H9 (cell line): Measurements from ENCODE around the gene CMPK2. TPM values are rescaled to one million over a fixed set of nuclear protein-coding genes. Genes with fewer than 3 reads are reported as not detected.

ENCODE experiments used
- DNase-seq: peaks from one replicate; pipeline ENCODE4 v3.0.0-alpha.2; 2017
- H2AFZ ChIP-seq: one replicate; pipeline ENCODE4 v1.6.1; 2013; ENCODE audit warnings: mild to moderate bottlenecking, low read length, control low read depth, moderate library complexity
- H2AK5ac ChIP-seq: 2 replicates; pipeline ENCODE4 v1.6.1; 2013; ENCODE audit warnings: low read length, control low read depth, mixed read lengths; ENCODE audit not compliant: insufficient read length
- H2BK120ac ChIP-seq: one replicate; pipeline ENCODE4 v1.6.1; 2013; ENCODE audit warnings: low read depth, mild to moderate bottlenecking, low read length, control low read depth, inconsistent platforms; ENCODE audit not compliant: poor library complexity, severe bottlenecking
- H2BK12ac ChIP-seq: 2 replicates; pipeline ENCODE4 v1.6.1; 2013; ENCODE audit warnings: low read length, control low read depth, mixed read lengths, low read depth; ENCODE audit not compliant: insufficient read length
- H2BK15ac ChIP-seq: 2 replicates; pipeline ENCODE4 v1.6.1; 2013; ENCODE audit warnings: low read depth, low read length, control low read depth
- H2BK20ac ChIP-seq: one replicate; pipeline ENCODE4 v1.6.1; 2013; ENCODE audit warnings: low read depth, mild to moderate bottlenecking, low read length, control low read depth, inconsistent platforms; ENCODE audit not compliant: poor library complexity, severe bottlenecking
- H2BK5ac ChIP-seq: 2 replicates; pipeline ENCODE4 v1.6.1; 2013; ENCODE audit warnings: low read length, control low read depth, mixed read lengths; ENCODE audit not compliant: insufficient read length
- H3K14ac ChIP-seq: 2 replicates; pipeline ENCODE4 v1.6.1; 2013; ENCODE audit warnings: low read length, control low read depth; ENCODE audit not compliant: insufficient read depth
- H3K18ac ChIP-seq: 2 replicates; pipeline ENCODE4 v1.6.1; 2013; ENCODE audit warnings: low read depth, mild to moderate bottlenecking, mixed read lengths, low read length, control low read depth; ENCODE audit not compliant: insufficient read length
- H3K23ac ChIP-seq: 2 replicates; pipeline ENCODE4 v1.6.1; 2013; ENCODE audit warnings: low read length, control low read depth, mixed read lengths, low read depth; ENCODE audit not compliant: insufficient read length
- H3K23me2 ChIP-seq: 2 replicates; pipeline ENCODE4 v1.6.1; 2013; ENCODE audit warnings: low read depth, mild to moderate bottlenecking, mixed read lengths, low read length, control low read depth; ENCODE audit not compliant: insufficient read length, poor library complexity, severe bottlenecking
- H3K27ac ChIP-seq: 2 replicates; pipeline ENCODE4 v1.5.1; 2013; ENCODE audit warnings: low read length, control low read depth, mixed read lengths, low read depth; ENCODE audit not compliant: insufficient read length
- H3K27me3 ChIP-seq: 2 replicates; pipeline ENCODE4 v1.6.1; 2013; ENCODE audit warnings: low read length, control low read depth, inconsistent platforms; ENCODE audit not compliant: insufficient read depth
- H3K4ac ChIP-seq: 2 replicates; pipeline ENCODE4 v1.6.1; 2013; ENCODE audit warnings: low read depth, mild to moderate bottlenecking, control low read depth, inconsistent platforms, low read length, moderate library complexity
- H3K4me1 ChIP-seq: 2 replicates; pipeline ENCODE4 v1.6.1; 2013; ENCODE audit warnings: low read length, control low read depth, inconsistent platforms; ENCODE audit not compliant: insufficient read depth
- H3K4me2 ChIP-seq: 2 replicates; pipeline ENCODE4 v1.6.1; 2013; ENCODE audit warnings: low read length, control low read depth, mixed read lengths; ENCODE audit not compliant: insufficient read length, insufficient read depth
- H3K56ac ChIP-seq: 2 replicates; pipeline ENCODE4 v1.6.1; 2013; ENCODE audit warnings: low read depth, mild to moderate bottlenecking, mixed read lengths, low read length, control low read depth; ENCODE audit not compliant: insufficient read length
- H3K79me1 ChIP-seq: 2 replicates; pipeline ENCODE4 v1.6.1; 2013; ENCODE audit warnings: low read depth, mild to moderate bottlenecking, moderate library complexity, low read length, control low read depth, inconsistent platforms; ENCODE audit not compliant: insufficient read depth, poor library complexity, severe bottlenecking
- H3K79me2 ChIP-seq: 2 replicates; pipeline ENCODE4 v1.6.1; 2013; ENCODE audit warnings: low read length, control low read depth, inconsistent platforms; ENCODE audit not compliant: insufficient read depth
- H3K9ac ChIP-seq: 2 replicates; pipeline ENCODE4 v1.6.1; 2013; ENCODE audit warnings: low read length, control low read depth, mixed read lengths; ENCODE audit not compliant: insufficient read length; ENCODE audit errors: extremely low read depth
- H3K9me3 ChIP-seq: one replicate; pipeline ENCODE4 v1.6.1; 2013; ENCODE audit warnings: low read depth, low read length, inconsistent platforms; ENCODE audit not compliant: control insufficient read depth
- H3T11ph ChIP-seq: one replicate; pipeline ENCODE4 v1.6.1; 2013; ENCODE audit warnings: mild to moderate bottlenecking, low read length, control low read depth, inconsistent platforms
- H4K20me1 ChIP-seq: one replicate; pipeline ENCODE4 v1.6.1; 2013; ENCODE audit not compliant: control insufficient read depth, insufficient read length, insufficient read depth
- H4K5ac ChIP-seq: 2 replicates; pipeline ENCODE4 v1.6.1; 2013; ENCODE audit warnings: low read depth, mild to moderate bottlenecking, mixed read lengths, low read length, control low read depth; ENCODE audit not compliant: insufficient read length
- H4K8ac ChIP-seq: replicated peaks from 2 replicates; pipeline ENCODE4 v1.6.1; 2013; ENCODE audit warnings: low read length, control low read depth, mixed read lengths, low read depth; ENCODE audit not compliant: insufficient read length
- H4K91ac ChIP-seq: 2 replicates; pipeline ENCODE4 v1.6.1; 2013; ENCODE audit warnings: low read depth, mild to moderate bottlenecking, moderate library complexity, mixed read lengths, low read length, control low read depth; ENCODE audit not compliant: insufficient read length
- H3K27ac Mint-ChIP-seq, 3 experiments: 2 replicates in 2 of 3; 3 replicates in 1 of 3; pipeline ENCODE4 v1.8.0; 2020 to 2021; ENCODE audit warnings: mixed read lengths in 3 of 3, mild to moderate bottlenecking in 1 of 3, moderate library complexity in 1 of 3
- H3K27me3 Mint-ChIP-seq: 2 replicates; pipeline ENCODE4 v1.8.0; 2021; ENCODE audit warnings: low read depth, mild to moderate bottlenecking, moderate library complexity, mixed read lengths
- H3K36me3 Mint-ChIP-seq, 3 experiments: 2 replicates in 2 of 3; 3 replicates in 1 of 3; pipeline ENCODE4 v1.8.0; 2020 to 2021; ENCODE audit warnings: low read depth in 3 of 3, mixed read lengths in 3 of 3; ENCODE audit not compliant: insufficient read depth in 1 of 3
- H3K4me1 Mint-ChIP-seq, 2 experiments: 2 replicates each; pipeline ENCODE4 v1.8.0; 2020; ENCODE audit warnings: mixed read lengths in 2 of 2
- H3K4me3 Mint-ChIP-seq, 2 experiments: 2 replicates in 1 of 2; 3 replicates in 1 of 2; pipeline ENCODE4 v1.8.0; 2020 to 2021; ENCODE audit warnings: mild to moderate bottlenecking in 2 of 2, mixed read lengths in 2 of 2, moderate library complexity in 1 of 2
- H3K9me3 Mint-ChIP-seq, 2 experiments: 2 replicates in 1 of 2; 3 replicates in 1 of 2; pipeline ENCODE4 v1.8.0; 2020; ENCODE audit warnings: mild to moderate bottlenecking in 2 of 2, mixed read lengths in 2 of 2, moderate library complexity in 1 of 2
- CTCF ChIP-seq: fragments of 200-600 bp; sonication (generic); conservative IDR thresholded peaks from 3 replicates; pipeline ENCODE4 v1.8.0; 2021; ENCODE audit warnings: antibody characterized with exemption, mild to moderate bottlenecking
- WGBS: extraction: QIAGEN DNeasy Blood & Tissue Kit; methylation state at CpG from one replicate; pipeline ENCODE4 v1.1.7; 2013; ENCODE audit warnings: missing lambda C conversion rate, low lambda C conversion rate, mixed read lengths; ENCODE audit not compliant: insufficient read length; ENCODE audit errors: extremely low coverage; 5-methylcytosine and 5-hydroxymethylcytosine counted together
- total RNA-seq: library from RNA; stranded (reverse); gene quantifications from 2 replicates; pipeline ENCODE4 v1.2.1, GENCODE V29; 2021

Gene CMPK2
- total RNA-seq, 1 experiment from 2014 or later: 0.90 TPM

- H4K5ac ChIP-seq: no peak overlapping the region
- H2BK5ac ChIP-seq: no peak overlapping the region
- H2AK5ac ChIP-seq: no peak overlapping the region
- no peak overlapping the region for H2BK12ac ChIP-seq
- H3K56ac ChIP-seq: no peak overlapping the region
- no peak overlapping the region for H3K9ac ChIP-seq
- H2BK20ac ChIP-seq: no peak overlapping the region
- H4K91ac ChIP-seq: no peak overlapping the region
- no peak overlapping the region for H3T11ph ChIP-seq
- no peak overlapping the region for H3K27ac ChIP-seq
- no peaks in the 10 kb centered on the region for H3K79me2 ChIP-seq
- Mint-ChIP-seq H3K4me1 (peaks cover 22 to 36% of the 10 kb centered on the region in 2 experiments), H3K27me3 (peaks cover 21% of the 10 kb centered on the region), H3K9me3 (no peaks in the 10 kb centered on the region; a peak in 1 of 5 replicates), H3K27ac (peak overlapping the region in 1 of 3 experiments; percentile 69; a peak in 2 of 7 replicates), H3K4me3 (no peak overlapping the region), H3K36me3 (peaks cover 0 to 6% (median 0%) of the 10 kb centered on the region in 3 experiments; a peak in 2 of 7 replicates)
- no peak overlapping the region for H3K4ac ChIP-seq
- no peaks in the 10 kb centered on the region for H3K27me3 ChIP-seq
- H2BK15ac ChIP-seq: no peak overlapping the region
- TF ChIP-seq CTCF: no peak
- H2AFZ ChIP-seq: no peak overlapping the region
- 0 out of 2 replicates have a peak, but pooled peaks cover 3% of the 10 kb centered on the region for H3K4me1 ChIP-seq
- no peak overlapping the region for H4K8ac ChIP-seq
- H4K20me1 ChIP-seq: no peaks in the 10 kb centered on the region
- H3K79me1 ChIP-seq: no peaks in the 10 kb centered on the region
- H3K9me3 ChIP-seq: no peaks in the 10 kb centered on the region
- H3K14ac ChIP-seq: no peak overlapping the region
- H3K23me2 ChIP-seq: peaks cover 10% of the 10 kb centered on the region
- H3K4me2 ChIP-seq: no peak overlapping the region
- no peak for DNase-seq
- H3K23ac ChIP-seq: no peak overlapping the region
- WGBS: no CpG with 5 or more reads among the region's 2 CpGs
- no peak overlapping the region for H2BK120ac ChIP-seq
- H3K18ac ChIP-seq: no peak overlapping the region
Measured at GRCh38 chr2:6915399-6915798, 49.7 kb upstream of the CMPK2 start.
